Gastroesophageal sphincter (tissue), 4 donors: ENCODE data around the gene LRRC40. TPM values are rescaled to one million over a fixed set of nuclear protein-coding genes. Genes with fewer than 3 reads are reported as not detected.

Experiments
- ATAC-seq: fragments of 150-250 bp; one replicate; pipeline ENCODE4 v1.9.1; 2016; ENCODE audit warnings: mild to moderate bottlenecking, moderate library complexity
- H3K27ac ChIP-seq, 4 donors: fragments of 200-600 bp; sonication (generic) in 3 of 4; 1 replicate in 3 of 4; 2 replicates in 1 of 4; pipeline ENCODE4 v1.5.1; 2016 to 2019
- H3K27me3 ChIP-seq: fragments of 200-600 bp; sonication (generic); one replicate; pipeline ENCODE4 v1.5.1; 2019
- H3K36me3 ChIP-seq, 2 donors: fragments of 200-600 bp; sonication (generic); one replicate each; pipeline ENCODE4 v1.5.1; 2019; ENCODE audit warnings: control low read depth in 1 of 2
- H3K4me1 ChIP-seq, 3 donors: fragments of 200-600 bp; sonication (generic); 1 replicate in 2 of 3; 2 replicates in 1 of 3; pipeline ENCODE4 v1.5.1; 2016 to 2019; ENCODE audit warnings: control low read depth in 2 of 3
- H3K4me3 ChIP-seq, 2 donors: fragments of 200-600 bp; sonication (generic); one replicate each; pipeline ENCODE4 v1.5.1; 2019; ENCODE audit warnings: mild to moderate bottlenecking in 1 of 2, moderate library complexity in 1 of 2
- H3K9me3 ChIP-seq, 3 donors: fragments of 200-600 bp; sonication (generic); one replicate each; pipeline ENCODE4 v1.5.1; 2017 to 2019; ENCODE audit warnings: control low read depth in 2 of 3
- CTCF ChIP-seq, 4 experiments: fragments of 200-600 bp in 2 of 4; fragments of 450-650 bp in 2 of 4; sonication (generic) in 1 of 4; IDR thresholded peaks; one replicate each; pipeline ENCODE4 v1.5.1; 2017 to 2019; ENCODE audit warnings: antibody characterized with exemption in 4 of 4, mild to moderate bottlenecking in 2 of 4, moderate library complexity in 2 of 4
- EP300 ChIP-seq: sonication (generic); formaldehyde crosslinking; IDR thresholded peaks from one replicate; pipeline ENCODE4 v1.6.1; 2017; ENCODE audit warnings: antibody characterized with exemption, mild to moderate bottlenecking
- POLR2A ChIP-seq, 2 donors: fragments of 450-650 bp; IDR thresholded peaks; one replicate each; pipeline ENCODE4 v1.6.1; 2017; ENCODE audit warnings: antibody characterized with exemption in 2 of 2, mild to moderate bottlenecking in 2 of 2, moderate library complexity in 1 of 2
- POLR2AphosphoS5 ChIP-seq: sonication (generic); formaldehyde crosslinking; IDR thresholded peaks from one replicate; pipeline ENCODE4 v1.6.1; 2017; ENCODE audit warnings: antibody characterized with exemption
- WGBS, 2 donors: methylation state at CpG; one replicate each; pipeline ENCODE4 v1.1.5; 2018; ENCODE audit warnings: low coverage in 1 of 2; 5-methylcytosine and 5-hydroxymethylcytosine counted together
- total RNA-seq, 4 donors: library from RNA; depleted of rRNA; stranded (reverse); fragments of >200 nt; gene quantifications; one replicate each; pipeline ENCODE4 v1.1.0, GENCODE V29; 2016

LRRC40 gene
- total RNA-seq, 4 donors from 2014 or later, result 12.9 to 25.4 (median 18.5) TPM

GRCh38 chr1:70153739-70154138 lies 51.6 kb downstream of the LRRC40 start:
- Histone ChIP-seq H3K27ac (no peak overlapping the region), H3K27me3 (no peaks in the 10 kb centered on the region), H3K4me1 (no peaks in the 10 kb centered on the region), H3K9me3 (no peaks in the 10 kb centered on the region), H3K4me3 (no peak overlapping the region), H3K36me3 (peaks cover 0 to 38% of the 10 kb centered on the region in 2 donors)
- TF ChIP-seq CTCF (IDR thresholded peaks at IDR 0.05), result no peak
- no peak for TF ChIP-seq POLR2AphosphoS5
- no peak for TF ChIP-seq EP300
- TF ChIP-seq POLR2A (IDR thresholded peaks at IDR 0.05), result no peak
- no peak for ATAC-seq
- 100% methylated on average over 1 to 2 of the region's 3 CpGs for WGBS, 2 donors

GRCh38 chr1:70150444-70150843 lies 54.9 kb downstream of the LRRC40 start:
- Histone ChIP-seq H3K27ac (no peak overlapping the region), H3K36me3 (peaks cover 0 to 52% of the 10 kb centered on the region in 2 donors), H3K27me3 (no peaks in the 10 kb centered on the region), H3K4me3 (no peak overlapping the region), H3K4me1 (no peaks in the 10 kb centered on the region), H3K9me3 (no peaks in the 10 kb centered on the region)
- ATAC-seq, result no peak
- WGBS, 2 donors, result 71 to 89% methylated on average over 1 of the region's 1 CpG
- TF ChIP-seq EP300 (no peak), POLR2AphosphoS5 (no peak), POLR2A (IDR thresholded peaks at IDR 0.05) (no peak), CTCF (IDR thresholded peaks at IDR 0.05) (no peak)

- Histone ChIP-seq H3K4me3 (no peak overlapping the region), H3K9me3 (no peaks in the 10 kb centered on the region), H3K27me3 (no peaks in the 10 kb centered on the region), H3K36me3 (peaks cover 0 to 67% of the 10 kb centered on the region in 2 donors), H3K27ac (no peak overlapping the region), H3K4me1 (peaks cover 0 to 13% (median 0%) of the 10 kb centered on the region in 3 donors)
- TF ChIP-seq CTCF (IDR thresholded peaks at IDR 0.05) (no peak), POLR2A (IDR thresholded peaks at IDR 0.05) (no peak), EP300 (no peak), POLR2AphosphoS5 (no peak)
- no peak for ATAC-seq
Measured at GRCh38 chr1:70146488-70146887, 58.9 kb downstream of the LRRC40 start.

- no peaks in the 10 kb centered on the region for H3K9me3 ChIP-seq
- TF ChIP-seq EP300 (no peak), POLR2A (IDR thresholded peaks at IDR 0.05) (no peak), POLR2AphosphoS5 (no peak), CTCF (IDR thresholded peaks at IDR 0.05) (no peak)
- H3K27me3 ChIP-seq, result no peaks in the 10 kb centered on the region
- no peak for ATAC-seq
- H3K27ac ChIP-seq, result no peak overlapping the region
- peaks cover 0 to 36% of the 10 kb centered on the region in 2 donors for H3K36me3 ChIP-seq
- WGBS, 2 donors, result 34 to 48% methylated on average over 4 of the region's 4 CpGs
- peaks cover 7 to 34% (median 13%) of the 10 kb centered on the region in 3 donors for H3K4me1 ChIP-seq
- no peak overlapping the region for H3K4me3 ChIP-seq
Measured at GRCh38 chr1:70143048-70143659, 62.2 kb downstream of the LRRC40 start.

- Histone ChIP-seq H3K27ac (no peak overlapping the region), H3K4me3 (no peak overlapping the region), H3K36me3 (peaks cover 0 to 26% of the 10 kb centered on the region in 2 donors), H3K4me1 (peaks cover 7 to 34% (median 13%) of the 10 kb centered on the region in 3 donors), H3K27me3 (no peaks in the 10 kb centered on the region), H3K9me3 (no peaks in the 10 kb centered on the region)
- WGBS, 2 donors, result 6 to 15% methylated on average over 2 of the region's 2 CpGs
- ATAC-seq, result no peak
- no peak for TF ChIP-seq EP300
- TF ChIP-seq POLR2AphosphoS5, result no peak
- peak; percentile 14 to 54 (median 40) for TF ChIP-seq CTCF (IDR thresholded peaks at IDR 0.05)
Measured at GRCh38 chr1:70142075-70142474, 63.3 kb downstream of the LRRC40 start.
